T-cell (primary cell): ENCODE measurements around the gene QDPR. TPM values are rescaled to one million over a fixed set of nuclear protein-coding genes. Genes with fewer than 3 reads are reported as not detected.

Source experiments
- ATAC-seq, 4 experiments: fragments of 200-7000 bp in 3 of 4; fragments of 150-1000 bp in 1 of 4; cut with Tn5 transposase; replicated peaks in 1 of 4; 1 replicate in 3 of 4; 2 replicates in 1 of 4; pipeline ENCODE4 v1.10.0; 2021; ENCODE audit warnings: moderate library complexity in 3 of 4, mild to moderate bottlenecking in 2 of 4, moderate number of reproducible peaks in 1 of 4
- CTCF ChIA-PET, 2 donors: fragments of 300-600 bp; sonication (Branson Sonifier 250); formaldehyde crosslinking; loops; one replicate each; lab custom pipeline; 2022; ENCODE audit warnings: antibody characterized with exemption in 2 of 2; lab: Charles Lee
- POLR2A ChIA-PET, 2 donors: fragments of 300-600 bp; sonication (Branson Sonifier 250); formaldehyde crosslinking; loops; one replicate each; lab custom pipeline; 2022; ENCODE audit warnings: antibody characterized with exemption in 2 of 2; lab: Charles Lee
- DNase-seq, 35 experiments: peaks; one replicate each; pipeline versions ENCODE4 v3.0.0 to v3.0.0-alpha.2; 2013 to 2023
- H3K27ac ChIP-seq: one replicate; pipeline ENCODE4 v1.5.1; 2013; ENCODE audit warnings: low read length
- H3K27me3 ChIP-seq, 2 experiments: replicated peaks in 1 of 2; 1 replicate in 1 of 2; 2 replicates in 1 of 2; pipeline versions ENCODE4 v1.6.1 to v1.7.0; 2013; ENCODE audit warnings: low read length in 1 of 2, mixed read lengths in 1 of 2; ENCODE audit not compliant: control insufficient read depth in 2 of 2, insufficient read depth in 2 of 2; ENCODE audit errors: extremely low read depth in 1 of 2
- H3K36me3 ChIP-seq, 2 donors: 1 replicate in 1 of 2; 2 replicates in 1 of 2; pipeline versions ENCODE4 v1.6.1 to v1.7.0; 2013; ENCODE audit warnings: low read length in 1 of 2; ENCODE audit not compliant: control insufficient read depth in 2 of 2, insufficient read depth in 1 of 2; ENCODE audit errors: extremely low read depth in 1 of 2
- H3K4me1 ChIP-seq, 2 experiments: 1 replicate in 1 of 2; 2 replicates in 1 of 2; pipeline versions ENCODE4 v1.6.1 to v1.7.0; 2013; ENCODE audit warnings: low read length in 2 of 2, mixed read lengths in 1 of 2; ENCODE audit not compliant: insufficient read depth in 2 of 2, control insufficient read depth in 1 of 2; ENCODE audit errors: extremely low read depth in 1 of 2
- H3K4me3 ChIP-seq, 2 donors: 1 replicate in 1 of 2; 2 replicates in 1 of 2; pipeline versions ENCODE4 v1.5.1 to v1.7.0; 2013; ENCODE audit warnings: mild to moderate bottlenecking in 2 of 2, low read length in 1 of 2, moderate library complexity in 1 of 2; ENCODE audit not compliant: control insufficient read depth in 1 of 2; ENCODE audit errors: extremely low read depth in 1 of 2
- H3K9me3 ChIP-seq: 2 replicates; pipeline ENCODE4 v1.7.0; 2013
- H3K27ac Mint-ChIP-seq, 2 donors: one replicate each; pipeline ENCODE4 v1.8.0; 2020 to 2021; ENCODE audit warnings: mild to moderate bottlenecking in 2 of 2, mixed read lengths in 2 of 2
- H3K27me3 Mint-ChIP-seq, 2 donors: one replicate each; pipeline ENCODE4 v1.8.0; 2021 to 2022; ENCODE audit warnings: mixed read lengths in 2 of 2
- H3K36me3 Mint-ChIP-seq: one replicate; pipeline ENCODE4 v1.8.0; 2021; ENCODE audit warnings: mixed read lengths
- H3K4me1 Mint-ChIP-seq, 3 donors: one replicate each; pipeline ENCODE4 v1.8.0; 2020 to 2022; ENCODE audit warnings: mixed read lengths in 3 of 3, mild to moderate bottlenecking in 1 of 3
- H3K4me3 Mint-ChIP-seq, 3 donors: one replicate each; pipeline ENCODE4 v1.8.0; 2020 to 2022; ENCODE audit warnings: mild to moderate bottlenecking in 3 of 3, mixed read lengths in 3 of 3, moderate library complexity in 3 of 3
- H3K9me3 Mint-ChIP-seq, 3 donors: one replicate each; pipeline ENCODE4 v1.8.0; 2020 to 2022; ENCODE audit warnings: mixed read lengths in 3 of 3
- WGBS: methylation state at CpG from one replicate; pipeline ENCODE4 v1.1.5; 2013; ENCODE audit warnings: missing lambda C conversion rate; ENCODE audit not compliant: insufficient coverage; 5-methylcytosine and 5-hydroxymethylcytosine counted together
- total RNA-seq, 35 experiments: library from RNA in 6 of 35; stranded (reverse) in 6 of 35; fragments of 120-200 nt in 1 of 35; gene quantifications; one replicate each; pipeline versions ENCODE4 v1.2.1 to v1.2.4 and lab custom pipeline; 2013 to 2026

QDPR gene
- total RNA-seq, 5 donors from 2014 or later (not counting 1 experiment from before 2014, with no cell fraction given) = 14.9 to 23.1 (median 20.0) TPM

GRCh38 chr4:17437396-17437795, 74.5 kb downstream of the QDPR start:
- H3K4me3 Mint-ChIP-seq = no peak overlapping the region
- no peak overlapping the region for H3K27ac Mint-ChIP-seq
- peaks cover 0 to 2% of the 10 kb centered on the region in 2 donors for H3K27me3 Mint-ChIP-seq
- no peaks in the 10 kb centered on the region for H3K36me3 Mint-ChIP-seq
- ChIA-PET POLR2A (no interaction called here), CTCF (no interaction called here)
- Histone ChIP-seq H3K36me3 (no peaks in the 10 kb centered on the region), H3K27ac (no peak overlapping the region), H3K4me1 (no peaks in the 10 kb centered on the region), H3K9me3 (no peaks in the 10 kb centered on the region), H3K27me3 (no peaks in the 10 kb centered on the region), H3K4me3 (no peak overlapping the region)
- DNase-seq = no peak
- no peak for ATAC-seq
- 90% methylated on average over 8 of the region's 11 CpGs for WGBS
- no peaks in the 10 kb centered on the region for H3K4me1 Mint-ChIP-seq
- H3K9me3 Mint-ChIP-seq = peaks cover 0 to 5% (median 3%) of the 10 kb centered on the region in 3 donors

GRCh38 chr4:17436750-17437090, 75.2 kb downstream of the QDPR start:
- Mint-ChIP-seq H3K4me3 (no peak overlapping the region), H3K36me3 (no peaks in the 10 kb centered on the region), H3K4me1 (no peaks in the 10 kb centered on the region), H3K27ac (no peak overlapping the region), H3K27me3 (peaks cover 0 to 3% of the 10 kb centered on the region in 2 donors), H3K9me3 (peaks cover 0 to 3% (median 3%) of the 10 kb centered on the region in 3 donors)
- WGBS = 93% methylated on average over 17 of the region's 28 CpGs
- ATAC-seq (no peak), DNase-seq (no peak)
- CTCF ChIA-PET = no interaction called here
- no peak overlapping the region for H3K4me3 ChIP-seq
- no peaks in the 10 kb centered on the region for H3K4me1 ChIP-seq
- H3K36me3 ChIP-seq = no peaks in the 10 kb centered on the region
- POLR2A ChIA-PET = no interaction called here
- H3K27me3 ChIP-seq = no peaks in the 10 kb centered on the region
- H3K27ac ChIP-seq = no peak overlapping the region
- H3K9me3 ChIP-seq = no peaks in the 10 kb centered on the region

Other genes with a start within 250 kb of the QDPR start
- gene CLRN2, start 3.1 kb upstream of the QDPR start, total RNA-seq = not detected
- gene LAP3, start 65.1 kb upstream of the QDPR start, total RNA-seq = 10 to 100 TPM; 23.5 to 58.4 (median 25.1) TPM
- 10 to 100 TPM; 50.6 to 75.5 (median 66.2) TPM for gene MED28, start 102.6 kb upstream of the QDPR start, total RNA-seq